Adrenal gland (tissue), 12 donors: Measurements from ENCODE around the gene LIMD2. TPM values are rescaled to one million over a fixed set of nuclear protein-coding genes. Genes with fewer than 3 reads are reported as not detected.
A peak's percentile ranks its signal among the peaks of the same experiment; 100 is the strongest.

Source experiments
- DNase-seq, 7 donors: peaks; one replicate each; pipeline ENCODE4 v3.0.0-alpha.2; 2019 to 2020
- H3K27ac ChIP-seq, 5 donors: fragments of 200-600 bp; sonication (generic) in 4 of 5; 1 replicate in 3 of 5; 2 replicates in 2 of 5; pipeline versions ENCODE4 v1.5.1 to v1.8.0; 2016 to 2020; ENCODE audit warnings: mild to moderate bottlenecking in 1 of 5
- H3K27me3 ChIP-seq: fragments of 200-600 bp; 2 replicates; pipeline ENCODE4 v1.8.0; 2021
- H3K36me3 ChIP-seq, 2 donors: fragments of 200-600 bp; replicated peaks in 1 of 2; 1 replicate in 1 of 2; 2 replicates in 1 of 2; pipeline versions ENCODE4 v1.5.1 to v1.8.0; 2018 to 2022
- H3K4me1 ChIP-seq, 2 donors: fragments of 200-600 bp; replicated peaks in 1 of 2; 1 replicate in 1 of 2; 2 replicates in 1 of 2; pipeline versions ENCODE4 v1.5.1 to v1.8.0; 2018 to 2021
- H3K4me3 ChIP-seq, 4 donors: fragments of 200-600 bp; sonication (generic) in 3 of 4; one replicate each; pipeline ENCODE4 v1.5.1; 2016 to 2018
- H3K9me3 ChIP-seq, 3 donors: fragments of 200-600 bp; sonication (generic) in 1 of 3; replicated peaks in 1 of 3; 1 replicate in 2 of 3; 2 replicates in 1 of 3; pipeline versions ENCODE4 v1.5.1 to v1.8.0; 2016 to 2021
- CTCF ChIP-seq, 6 experiments: fragments of 450-650 bp in 4 of 6; fragments of 200-600 bp in 2 of 6; sonication (generic) in 1 of 6; IDR thresholded peaks; 1 replicate in 5 of 6; 2 replicates in 1 of 6; pipeline versions ENCODE4 v1.5.1 to v1.8.0; 2016 to 2021; ENCODE audit warnings: antibody characterized with exemption in 6 of 6, mild to moderate bottlenecking in 2 of 6, moderate library complexity in 1 of 6
- POLR2A ChIP-seq, 2 donors: fragments of 450-650 bp; IDR thresholded peaks; one replicate each; pipeline ENCODE4 v1.6.1; 2017; ENCODE audit warnings: antibody characterized with exemption in 2 of 2, mild to moderate bottlenecking in 2 of 2, moderate library complexity in 1 of 2
- WGBS, 4 donors: extraction: QIAGEN DNeasy Blood & Tissue Kit in 2 of 4; methylation state at CpG; one replicate each; pipeline versions ENCODE4 v1.1.5 to v1.1.7; 2013 to 2017; 5-methylcytosine and 5-hydroxymethylcytosine counted together
- intact Hi-C, 2 donors: fragments of 100-400 bp; cut with DNase I; formaldehyde crosslinking; loops; one replicate each; pipeline versions ENCODE4 v1.14.1 to v1.15.0; 2022 to 2023
- polyA plus RNA-seq, 3 donors: library from polyadenylated mRNA; stranded (reverse); fragments of 200-250 nt in 2 of 3; fragments of 350-450 nt in 1 of 3; fragmentation: Illumina TruSeq in 1 of 3; extraction: RNeasy Lipid Tissue Mini Kit (QIAGEN cat#74804) in 1 of 3; gene quantifications; one replicate each; pipeline ENCODE4 v1.2.3, GENCODE V29; 2013 to 2014
- total RNA-seq, 9 donors: library from RNA; depleted of rRNA in 4 of 9; stranded (reverse); fragments of >200 nt in 4 of 9; fragments of 120-200 nt in 1 of 9; fragmentation: NEBNext Ultra II Directional in 1 of 9; extraction: Animal tissue kit (Norgen Biotek cat#: 25700) in 1 of 9; gene quantifications; one replicate each; pipeline versions ENCODE4 v1.1.0 to v1.2.4, GENCODE V29; 2013 to 2023
- donor health status: healthy with polysubstance abuse.
- donor health status: Bipolar disorder and iron deficiency.
- donor health status: DM: yes; HTN: yes; CAD: no.
- donor health status: DM: no; HTN: no; CAD: no.
- donor health status: DM: no; HTN: no; CAD: no.
- donor health status: DM: yes; HTN: yes; CAD: no.

Gene LIMD2
- total and polyA plus RNA-seq, 12 donors: 2.5 to 76.3 (median 12.0) TPM

GRCh38 chr17:63675607-63676546 is 24.0 kb downstream of the LIMD2 start:
- H3K4me3 ChIP-seq: peak overlapping the region in 1 of 4 donors; percentile 37
- peak; percentile 88 to 97 (median 95) for DNase-seq
- WGBS, 4 donors: 24 to 35% (median 29%) methylated on average over 6 of the region's 6 CpGs
- TF ChIP-seq POLR2A (IDR thresholded peaks at IDR 0.05) (peak in 1 of 2 donors; percentile 16), CTCF (IDR thresholded peaks at IDR 0.05) (no peak)
- H3K9me3 ChIP-seq: no peaks in the 10 kb centered on the region
- H3K4me1 ChIP-seq: peaks cover 26 to 41% of the 10 kb centered on the region in 2 donors
- H3K36me3 ChIP-seq: no peaks in the 10 kb centered on the region
- H3K27ac ChIP-seq: peak overlapping the region; percentile 37 to 95 (median 91)
- intact Hi-C loops: no loop called here
- H3K27me3 ChIP-seq: no peaks in the 10 kb centered on the region

GRCh38 chr17:63675231-63675606 is 24.7 kb downstream of the LIMD2 start:
- intact Hi-C loops: no loop called here
- Histone ChIP-seq H3K4me3 (peak overlapping the region in 1 of 4 donors; percentile 37), H3K27ac (peak overlapping the region; percentile 37 to 95 (median 91)), H3K9me3 (no peaks in the 10 kb centered on the region), H3K27me3 (no peaks in the 10 kb centered on the region), H3K36me3 (no peaks in the 10 kb centered on the region), H3K4me1 (peaks cover 26 to 41% of the 10 kb centered on the region in 2 donors)
- no peak for DNase-seq
- TF ChIP-seq POLR2A (IDR thresholded peaks at IDR 0.05) (no peak), CTCF (IDR thresholded peaks at IDR 0.05) (no peak)
- WGBS, 4 donors: 14 to 23% (median 21%) methylated on average over 4 of the region's 4 CpGs

GRCh38 chr17:63672856-63673255 is 27.1 kb downstream of the LIMD2 start:
- WGBS, 4 donors: 92 to 100% (median 97%) methylated on average over 2 of the region's 2 CpGs
- Histone ChIP-seq H3K9me3 (no peaks in the 10 kb centered on the region), H3K4me3 (no peak overlapping the region), H3K27me3 (no peaks in the 10 kb centered on the region), H3K27ac (no peak overlapping the region), H3K36me3 (peaks cover 0 to 23% of the 10 kb centered on the region in 2 donors), H3K4me1 (peaks cover 26 to 43% of the 10 kb centered on the region in 2 donors)
- no peak for DNase-seq
- no peak for TF ChIP-seq CTCF (IDR thresholded peaks at IDR 0.05)
- TF ChIP-seq POLR2A (IDR thresholded peaks at IDR 0.05): no peak
- intact Hi-C loops: no loop called here

- Histone ChIP-seq H3K4me1 (peaks cover 0 to 12% of the 10 kb centered on the region in 2 donors), H3K27me3 (no peaks in the 10 kb centered on the region), H3K27ac (peak overlapping the region in 2 of 5 donors; percentile 38 to 55), H3K4me3 (no peak overlapping the region), H3K9me3 (no peaks in the 10 kb centered on the region), H3K36me3 (peaks cover 0 to 50% of the 10 kb centered on the region in 2 donors)
- 61 to 70% (median 64%) methylated on average over 5 of the region's 5 CpGs for WGBS, 4 donors
- TF ChIP-seq CTCF (IDR thresholded peaks at IDR 0.05) (no peak), POLR2A (IDR thresholded peaks at IDR 0.05) (no peak)
- DNase-seq: peak in 5 of 7 donors; percentile 12 to 61 (median 30)
- intact Hi-C loops: no loop called here
Measured at GRCh38 chr17:63665527-63666214, 34.3 kb downstream of the LIMD2 start.
